HEK293 (cell line): ENCODE data around the gene SGCG.

ENCODE experiments used
- CTCF ChIA-PET: fragments of 350-600 bp; formaldehyde crosslinking; extraction: SDS; loops from one replicate; lab custom pipeline; 2021; ENCODE audit warnings: antibody characterized with exemption; lab: Yijun Ruan, JAX
- POLR2A ChIA-PET: fragments of 300-600 bp; formaldehyde crosslinking; extraction: SDS; loops from one replicate; lab custom pipeline; 2020; ENCODE audit warnings: antibody characterized with exemption, inconsistent platforms; lab: Yijun Ruan, JAX
- H3K27ac ChIP-seq: fragments of 200-500 bp; sonication (Bioruptor generic); 2 replicates; pipeline ENCODE4 v1.5.1; 2014; ENCODE audit warnings: low read depth, low read length, control low read depth, inconsistent platforms; ENCODE audit errors: extremely low read depth
- H3K36me3 ChIP-seq, 2 experiments: fragments of 200-500 bp in 1 of 2; sonication (Bioruptor generic) in 1 of 2; 1 replicate in 1 of 2; 2 replicates in 1 of 2; pipeline ENCODE4 v1.5.1; 2014 to 2017; ENCODE audit warnings: inconsistent platforms in 2 of 2, low read length in 2 of 2; ENCODE audit not compliant: control insufficient read depth in 2 of 2, insufficient read depth in 1 of 2
- H3K4me1 ChIP-seq: fragments of 200-500 bp; sonication (Bioruptor generic); 2 replicates; pipeline ENCODE4 v1.5.1; 2014; ENCODE audit warnings: mild to moderate bottlenecking, low read length, inconsistent platforms; ENCODE audit not compliant: control insufficient read depth, insufficient read depth
- H3K4me3 ChIP-seq: 2 replicates; pipeline ENCODE4 v1.5.1; 2011; ENCODE audit warnings: low read depth, mild to moderate bottlenecking, control low read depth, low read length, moderate library complexity
- H3K9me3 ChIP-seq: fragments of 200-500 bp; sonication (Bioruptor generic); 2 replicates; pipeline ENCODE4 v1.5.1; 2014; ENCODE audit warnings: low read depth, low read length, inconsistent platforms; ENCODE audit not compliant: control insufficient read depth, insufficient read depth
- GLI2 ChIP-seq: fragments of 450-650 bp; formaldehyde crosslinking; IDR thresholded peaks from 2 replicates; pipeline ENCODE4; 2017; ENCODE audit warnings: missing biosample characterization, missing genetic modification characterization, low read depth, borderline replicate concordance
- GLIS1 ChIP-seq: fragments of 450-650 bp; formaldehyde crosslinking; IDR thresholded peaks from 2 replicates; pipeline ENCODE4 v1.5.1; 2016; ENCODE audit warnings: missing biosample characterization, missing genetic modification characterization
- HOXA7 ChIP-seq: sonication (generic); formaldehyde crosslinking; IDR thresholded peaks from 2 replicates; pipeline ENCODE4 v1.8.1; 2022; ENCODE audit warnings: missing genetic modification reagents, borderline replicate concordance
- KLF1 ChIP-seq: fragments of 450-650 bp; formaldehyde crosslinking; IDR thresholded peaks from 2 replicates; pipeline ENCODE4 v1.5.1; 2016; ENCODE audit warnings: missing biosample characterization, missing genetic modification characterization
- PRDM1 ChIP-seq: fragments of 450-650 bp; formaldehyde crosslinking; IDR thresholded peaks from 2 replicates; pipeline ENCODE4; 2016; ENCODE audit warnings: missing biosample characterization, missing genetic modification characterization
- TCF7L2 ChIP-seq: IDR thresholded peaks from 2 replicates; pipeline ENCODE4 v1.6.1; 2011; ENCODE audit warnings: low read depth, mild to moderate bottlenecking, inconsistent platforms, low read length, moderate library complexity, borderline replicate concordance
- ZNF214 ChIP-seq: fragments of 450-650 bp; formaldehyde crosslinking; IDR thresholded peaks from 2 replicates; pipeline ENCODE4 v1.5.1; 2017; ENCODE audit warnings: missing biosample characterization, mild to moderate bottlenecking, missing genetic modification characterization, borderline replicate concordance
- ZNF23 ChIP-seq: fragments of 450-650 bp; formaldehyde crosslinking; IDR thresholded peaks from 2 replicates; pipeline ENCODE4 v1.5.1; 2016; ENCODE audit warnings: missing biosample characterization, missing genetic modification characterization, borderline replicate concordance
- ZNF274 ChIP-seq, 2 experiments: fragments of 200-500 bp in 1 of 2; fragments of 450-650 bp in 1 of 2; sonication (Bioruptor generic) in 1 of 2; formaldehyde crosslinking in 1 of 2; IDR thresholded peaks; 2 replicates each; pipeline versions ENCODE4 v1.5.1 to v1.6.1; 2014 to 2016; ENCODE audit warnings: borderline replicate concordance in 1 of 2, inconsistent platforms in 1 of 2, low read length in 1 of 2, missing biosample characterization in 1 of 2, missing genetic modification characterization in 1 of 2
- ZNF302 ChIP-seq: fragments of 450-650 bp; formaldehyde crosslinking; IDR thresholded peaks from 2 replicates; pipeline ENCODE4 v1.5.1; 2016; ENCODE audit warnings: missing biosample characterization, missing genetic modification characterization, low read depth
- ZNF37A ChIP-seq: fragments of 450-650 bp; IDR thresholded peaks from 2 replicates; pipeline ENCODE4 v1.5.1; 2018; ENCODE audit warnings: missing biosample characterization, missing genetic modification characterization
- ZNF585B ChIP-seq: fragments of 450-650 bp; formaldehyde crosslinking; IDR thresholded peaks from 2 replicates; pipeline ENCODE4 v1.5.1; 2016; ENCODE audit warnings: missing biosample characterization, missing genetic modification characterization
- ZNF792 ChIP-seq: fragments of 450-650 bp; formaldehyde crosslinking; IDR thresholded peaks from 2 replicates; pipeline ENCODE4 v1.5.1; 2016; ENCODE audit warnings: missing biosample characterization, missing genetic modification characterization
- TF ChIP-seq, protein P1 (sequence below): fragments of 450-650 bp; formaldehyde crosslinking; IDR thresholded peaks from 2 replicates; pipeline ENCODE4 v1.5.1; 2016; ENCODE audit warnings: missing biosample characterization, missing genetic modification characterization
- TF ChIP-seq, protein P2 (sequence below): fragments of 450-650 bp; formaldehyde crosslinking; conservative IDR thresholded peaks from 2 replicates; pipeline ENCODE4 v1.5.1; 2016; ENCODE audit warnings: low read depth, missing biosample characterization, missing genetic modification characterization
- TF ChIP-seq, protein P3 (sequence below): fragments of 450-650 bp; formaldehyde crosslinking; IDR thresholded peaks from 2 replicates; pipeline ENCODE4 v1.5.1; 2016; ENCODE audit warnings: missing biosample characterization, missing genetic modification characterization
- TF ChIP-seq, protein P4 (sequence below): fragments of 450-650 bp; formaldehyde crosslinking; IDR thresholded peaks from 2 replicates; pipeline ENCODE4 v1.5.1; 2016; ENCODE audit warnings: missing biosample characterization, missing genetic modification characterization, low read depth

Gene SGCG

DNA sequence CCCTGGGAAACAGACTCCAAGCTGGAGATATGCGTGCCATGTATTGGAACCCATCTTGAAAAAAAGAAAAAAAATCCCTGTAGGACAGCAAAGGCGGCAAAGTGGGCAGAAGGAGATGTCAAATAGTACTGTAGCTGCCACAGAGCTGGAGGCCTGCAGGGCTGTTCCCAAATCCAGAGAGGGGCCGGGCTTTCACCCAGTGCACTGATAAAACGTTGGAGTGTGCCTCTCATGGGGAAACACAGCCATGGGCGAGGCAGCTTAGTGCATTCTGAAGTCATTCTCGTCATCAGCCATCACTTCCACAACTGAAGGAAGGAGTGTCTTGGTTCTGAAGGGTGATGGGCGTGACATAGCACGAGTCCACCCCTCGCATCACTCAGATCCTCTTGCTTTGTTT lies 4.8 kb downstream of the SGCG start:
- TF ChIP-seq, protein P1, sequence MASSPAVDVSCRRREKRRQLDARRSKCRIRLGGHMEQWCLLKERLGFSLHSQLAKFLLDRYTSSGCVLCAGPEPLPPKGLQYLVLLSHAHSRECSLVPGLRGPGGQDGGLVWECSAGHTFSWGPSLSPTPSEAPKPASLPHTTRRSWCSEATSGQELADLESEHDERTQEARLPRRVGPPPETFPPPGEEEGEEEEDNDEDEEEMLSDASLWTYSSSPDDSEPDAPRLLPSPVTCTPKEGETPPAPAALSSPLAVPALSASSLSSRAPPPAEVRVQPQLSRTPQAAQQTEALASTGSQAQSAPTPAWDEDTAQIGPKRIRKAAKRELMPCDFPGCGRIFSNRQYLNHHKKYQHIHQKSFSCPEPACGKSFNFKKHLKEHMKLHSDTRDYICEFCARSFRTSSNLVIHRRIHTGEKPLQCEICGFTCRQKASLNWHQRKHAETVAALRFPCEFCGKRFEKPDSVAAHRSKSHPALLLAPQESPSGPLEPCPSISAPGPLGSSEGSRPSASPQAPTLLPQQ = no peak
- TF ChIP-seq PRDM1 (tag by site-specific recombination) (no peak), ZNF37A (tag by site-specific recombination) (no peak), GLIS1 (no peak)
- TF ChIP-seq, protein P2, sequence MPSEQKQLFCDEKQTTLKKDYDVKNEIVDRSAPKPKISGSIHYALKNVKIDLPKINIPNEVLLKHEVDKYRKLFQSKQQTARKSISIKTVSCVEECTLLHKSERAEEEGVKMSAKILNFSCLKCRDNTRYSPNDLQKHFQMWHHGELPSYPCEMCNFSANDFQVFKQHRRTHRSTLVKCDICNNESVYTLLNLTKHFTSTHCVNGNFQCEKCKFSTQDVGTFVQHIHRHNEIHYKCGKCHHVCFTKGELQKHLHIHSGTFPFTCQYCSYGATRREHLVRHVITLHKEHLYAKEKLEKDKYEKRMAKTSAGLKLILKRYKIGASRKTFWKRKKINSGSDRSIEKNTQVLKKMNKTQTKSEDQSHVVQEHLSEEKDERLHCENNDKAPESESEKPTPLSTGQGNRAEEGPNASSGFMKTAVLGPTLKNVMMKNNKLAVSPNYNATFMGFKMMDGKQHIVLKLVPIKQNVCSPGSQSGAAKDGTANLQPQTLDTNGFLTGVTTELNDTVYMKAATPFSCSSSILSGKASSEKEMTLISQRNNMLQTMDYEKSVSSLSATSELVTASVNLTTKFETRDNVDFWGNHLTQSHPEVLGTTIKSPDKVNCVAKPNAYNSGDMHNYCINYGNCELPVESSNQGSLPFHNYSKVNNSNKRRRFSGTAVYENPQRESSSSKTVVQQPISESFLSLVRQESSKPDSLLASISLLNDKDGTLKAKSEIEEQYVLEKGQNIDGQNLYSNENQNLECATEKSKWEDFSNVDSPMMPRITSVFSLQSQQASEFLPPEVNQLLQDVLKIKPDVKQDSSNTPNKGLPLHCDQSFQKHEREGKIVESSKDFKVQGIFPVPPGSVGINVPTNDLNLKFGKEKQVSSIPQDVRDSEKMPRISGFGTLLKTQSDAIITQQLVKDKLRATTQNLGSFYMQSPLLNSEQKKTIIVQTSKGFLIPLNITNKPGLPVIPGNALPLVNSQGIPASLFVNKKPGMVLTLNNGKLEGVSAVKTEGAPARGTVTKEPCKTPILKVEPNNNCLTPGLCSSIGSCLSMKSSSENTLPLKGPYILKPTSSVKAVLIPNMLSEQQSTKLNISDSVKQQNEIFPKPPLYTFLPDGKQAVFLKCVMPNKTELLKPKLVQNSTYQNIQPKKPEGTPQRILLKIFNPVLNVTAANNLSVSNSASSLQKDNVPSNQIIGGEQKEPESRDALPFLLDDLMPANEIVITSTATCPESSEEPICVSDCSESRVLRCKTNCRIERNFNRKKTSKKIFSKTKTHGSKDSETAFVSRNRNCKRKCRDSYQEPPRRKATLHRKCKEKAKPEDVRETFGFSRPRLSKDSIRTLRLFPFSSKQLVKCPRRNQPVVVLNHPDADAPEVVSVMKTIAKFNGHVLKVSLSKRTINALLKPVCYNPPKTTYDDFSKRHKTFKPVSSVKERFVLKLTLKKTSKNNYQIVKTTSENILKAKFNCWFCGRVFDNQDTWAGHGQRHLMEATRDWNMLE (tag by site-specific recombination) = no peak
- POLR2A ChIA-PET = no interaction called here

DNA sequence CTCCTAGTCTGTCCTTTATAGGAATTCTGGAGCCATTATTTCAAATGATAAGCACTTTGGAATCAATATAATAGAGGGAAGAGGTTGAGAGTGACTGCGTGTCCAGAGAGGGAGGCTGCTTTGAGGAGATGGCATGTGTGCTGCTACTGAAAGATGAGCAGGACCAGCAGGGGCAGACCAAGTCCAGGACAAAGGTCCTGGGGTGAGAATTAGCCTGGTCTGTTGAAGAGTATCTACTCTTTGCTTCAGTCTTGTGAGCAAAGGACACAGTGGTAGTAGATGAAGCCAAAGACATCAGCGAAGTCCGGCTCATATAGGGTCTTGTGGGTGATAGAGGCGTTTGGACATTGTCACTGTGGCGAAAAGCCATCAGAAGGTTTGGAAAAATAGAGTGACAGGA lies 21.1 kb downstream of the SGCG start:
- TF ChIP-seq ZNF274 (IDR thresholded peaks at IDR 0.05; ENCODE audit: low read length) = no peak
- no peak for TF ChIP-seq ZNF274 (tag by site-specific recombination; IDR thresholded peaks at IDR 0.05; ENCODE audit: borderline replicate concordance)
- TF ChIP-seq, protein P3, sequence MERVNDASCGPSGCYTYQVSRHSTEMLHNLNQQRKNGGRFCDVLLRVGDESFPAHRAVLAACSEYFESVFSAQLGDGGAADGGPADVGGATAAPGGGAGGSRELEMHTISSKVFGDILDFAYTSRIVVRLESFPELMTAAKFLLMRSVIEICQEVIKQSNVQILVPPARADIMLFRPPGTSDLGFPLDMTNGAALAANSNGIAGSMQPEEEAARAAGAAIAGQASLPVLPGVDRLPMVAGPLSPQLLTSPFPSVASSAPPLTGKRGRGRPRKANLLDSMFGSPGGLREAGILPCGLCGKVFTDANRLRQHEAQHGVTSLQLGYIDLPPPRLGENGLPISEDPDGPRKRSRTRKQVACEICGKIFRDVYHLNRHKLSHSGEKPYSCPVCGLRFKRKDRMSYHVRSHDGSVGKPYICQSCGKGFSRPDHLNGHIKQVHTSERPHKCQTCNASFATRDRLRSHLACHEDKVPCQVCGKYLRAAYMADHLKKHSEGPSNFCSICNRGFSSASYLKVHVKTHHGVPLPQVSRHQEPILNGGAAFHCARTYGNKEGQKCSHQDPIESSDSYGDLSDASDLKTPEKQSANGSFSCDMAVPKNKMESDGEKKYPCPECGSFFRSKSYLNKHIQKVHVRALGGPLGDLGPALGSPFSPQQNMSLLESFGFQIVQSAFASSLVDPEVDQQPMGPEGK (tag by site-specific recombination) = no peak
- no peak for TF ChIP-seq ZNF23
- TF ChIP-seq ZNF585B = no peak
- no peak for TF ChIP-seq ZNF214
- TF ChIP-seq ZNF792 (tag by site-specific recombination) = no peak
- TF ChIP-seq HOXA7 (CRISPR knock-in tag) = no peak
- no peak for TF ChIP-seq GLI2 (tag by site-specific recombination)
- TF ChIP-seq, protein P4, sequence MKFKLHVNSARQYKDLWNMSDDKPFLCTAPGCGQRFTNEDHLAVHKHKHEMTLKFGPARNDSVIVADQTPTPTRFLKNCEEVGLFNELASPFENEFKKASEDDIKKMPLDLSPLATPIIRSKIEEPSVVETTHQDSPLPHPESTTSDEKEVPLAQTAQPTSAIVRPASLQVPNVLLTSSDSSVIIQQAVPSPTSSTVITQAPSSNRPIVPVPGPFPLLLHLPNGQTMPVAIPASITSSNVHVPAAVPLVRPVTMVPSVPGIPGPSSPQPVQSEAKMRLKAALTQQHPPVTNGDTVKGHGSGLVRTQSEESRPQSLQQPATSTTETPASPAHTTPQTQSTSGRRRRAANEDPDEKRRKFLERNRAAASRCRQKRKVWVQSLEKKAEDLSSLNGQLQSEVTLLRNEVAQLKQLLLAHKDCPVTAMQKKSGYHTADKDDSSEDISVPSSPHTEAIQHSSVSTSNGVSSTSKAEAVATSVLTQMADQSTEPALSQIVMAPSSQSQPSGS (tag by site-specific recombination) = no peak
- TF ChIP-seq TCF7L2 = no peak
- no peak for TF ChIP-seq KLF1 (tag by site-specific recombination)
- no peak for TF ChIP-seq ZNF302 (tag by site-specific recombination)
- TF ChIP-seq, all 188 proteins: peak for 0
- ChIA-PET POLR2A (no interaction called here), CTCF (no interaction called here)
- H3K9me3 ChIP-seq = no peaks in the 10 kb centered on the region
- no peaks in the 10 kb centered on the region for H3K4me1 ChIP-seq
- no peaks in the 10 kb centered on the region for H3K36me3 ChIP-seq
- no peak overlapping the region for H3K4me3 ChIP-seq
- no peak overlapping the region for H3K27ac ChIP-seq

More for the DNA sequence above, 4.8 kb downstream of the SGCG start:
- no peaks in the 10 kb centered on the region for H3K9me3 ChIP-seq
- CTCF ChIA-PET = no interaction called here
- no peak overlapping the region for H3K27ac ChIP-seq
- H3K36me3 ChIP-seq = no peaks in the 10 kb centered on the region
- H3K4me1 ChIP-seq = no peaks in the 10 kb centered on the region; the same call in 1 of the 2 replicates
- no peak overlapping the region for H3K4me3 ChIP-seq
